ENCODE data around the gene PBRM1. TPM values are rescaled to one million over a fixed set of nuclear protein-coding genes. Genes with fewer than 3 reads are reported as not detected.

PBRM1 gene
- total RNA-seq, 1 experiment from 2014 or later: 74.2 TPM

DNA sequence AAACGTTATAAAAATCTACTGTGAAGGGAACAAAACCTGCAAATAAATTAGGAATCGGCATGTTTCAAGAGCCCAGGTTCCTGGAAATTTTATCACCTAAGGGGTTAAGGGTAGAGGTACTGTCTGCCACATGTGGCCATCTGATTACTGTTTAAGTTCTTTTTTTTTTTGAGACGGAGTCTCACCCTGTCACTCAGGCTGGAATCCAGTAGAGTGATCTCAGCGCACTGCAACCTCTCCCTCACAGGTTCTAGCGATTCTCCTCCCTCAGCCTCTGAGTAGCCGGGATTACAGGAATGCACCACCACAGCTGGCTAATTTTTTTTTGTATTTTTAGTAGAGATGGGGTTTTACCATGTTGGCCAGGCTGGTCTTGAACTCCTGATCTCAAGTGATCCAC, 113.5 kb downstream of the PBRM1 start:
- Histone ChIP-seq H2BK15ac (ENCODE audit: low read depth, low read length) (no peak overlapping the region), H3K4me2 (ENCODE audit: insufficient read depth, insufficient read length, low read length) (no peak overlapping the region), H3K79me1 (ENCODE audit: insufficient read depth, low read depth, low read length, poor library complexity, severe bottlenecking) (no peaks in the 10 kb centered on the region), H2AFZ (ENCODE audit: low read length) (no peak overlapping the region), H3K23me2 (ENCODE audit: insufficient read length, low read depth, low read length, poor library complexity, severe bottlenecking) (no peaks in the 10 kb centered on the region), H3K9me3 (ENCODE audit: control insufficient read depth, low read depth, low read length) (no peaks in the 10 kb centered on the region), H4K5ac (ENCODE audit: insufficient read length, low read depth, low read length) (no peak overlapping the region), H2AK5ac (ENCODE audit: insufficient read length, low read length) (no peak overlapping the region), H2BK5ac (ENCODE audit: insufficient read length, low read length) (no peak overlapping the region), H3K56ac (ENCODE audit: insufficient read length, low read depth, low read length) (no peak overlapping the region), H3K79me2 (ENCODE audit: insufficient read depth, low read length) (no peaks in the 10 kb centered on the region), H2BK12ac (ENCODE audit: insufficient read length, low read depth, low read length) (no peak overlapping the region), H3T11ph (ENCODE audit: low read length) (no peak overlapping the region), H3K23ac (ENCODE audit: insufficient read length, low read depth, low read length) (no peak overlapping the region), H3K14ac (ENCODE audit: insufficient read depth, low read length) (no peak overlapping the region), H2BK20ac (ENCODE audit: low read depth, low read length, poor library complexity, severe bottlenecking) (no peak overlapping the region), H2BK120ac (ENCODE audit: low read depth, low read length, poor library complexity, severe bottlenecking) (no peak overlapping the region), H3K4me1 (ENCODE audit: insufficient read depth, low read length) (no peaks in the 10 kb centered on the region), H3K18ac (ENCODE audit: insufficient read length, low read depth, low read length) (no peak overlapping the region), H3K9ac (ENCODE audit: extremely low read depth, insufficient read length, low read length) (no peak overlapping the region), H3K27me3 (ENCODE audit: insufficient read depth, low read length) (no peaks in the 10 kb centered on the region), H4K91ac (ENCODE audit: insufficient read length, low read depth, low read length) (no peak overlapping the region), H4K8ac (replicated peaks; ENCODE audit: insufficient read length, low read depth, low read length) (no peak overlapping the region), H4K20me1 (ENCODE audit: control insufficient read depth, insufficient read depth, insufficient read length) (no peaks in the 10 kb centered on the region), H3K27ac (ENCODE audit: insufficient read length, low read depth, low read length) (no peak overlapping the region), H3K4ac (ENCODE audit: low read depth, low read length) (no peak overlapping the region)
- H3K4me3 Mint-ChIP-seq: no peak overlapping the region
- H3K27ac Mint-ChIP-seq: no peak overlapping the region
- H3K4me1 Mint-ChIP-seq: peaks cover 0 to 3% of the 10 kb centered on the region in 2 experiments; a peak in 1 of 4 replicates
- H3K27me3 Mint-ChIP-seq (ENCODE audit: low read depth): no peaks in the 10 kb centered on the region
- no CpG with 5 or more reads among the region's 6 CpGs for WGBS (ENCODE audit: extremely low coverage, insufficient read length, low lambda C conversion rate)
- no peaks in the 10 kb centered on the region; a peak in 1 of 5 replicates for H3K9me3 Mint-ChIP-seq
- H3K36me3 Mint-ChIP-seq (ENCODE audit: insufficient read depth in 1 of 3, low read depth in 3 of 3): peaks cover 8 to 45% (median 40%) of the 10 kb centered on the region in 3 experiments
- TF ChIP-seq CTCF (conservative IDR thresholded peaks at IDR 0.05): no peak
- no peak for DNase-seq

All from H9 (cell line).